ENCODE results near the gene MBTPS1.

Gene MBTPS1

DNA sequence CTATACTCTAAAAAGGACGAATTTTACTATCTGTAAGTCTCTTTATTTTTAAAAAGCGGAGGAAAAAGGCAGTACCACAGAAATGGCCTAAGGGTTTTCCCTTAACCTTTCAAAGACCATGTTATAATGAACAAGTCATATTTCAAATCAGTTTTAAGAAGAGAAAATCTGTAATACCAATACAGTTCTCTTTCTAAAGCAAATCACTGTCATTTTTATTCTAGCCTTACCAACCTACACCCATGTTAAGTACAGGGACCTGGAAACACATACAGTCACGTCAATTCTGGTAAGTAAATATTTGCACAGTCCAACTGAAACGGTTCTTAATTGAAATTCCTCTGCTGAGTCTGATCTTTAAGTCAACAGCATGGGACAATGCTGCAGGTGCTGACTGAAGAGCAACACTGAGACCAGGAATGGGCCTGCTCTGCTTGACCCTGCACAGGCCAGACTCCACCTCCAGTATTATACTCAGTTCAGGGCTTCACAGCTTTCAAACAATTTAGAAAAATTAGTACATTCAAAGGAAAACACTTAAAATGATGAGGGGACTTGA lies 20.2 kb downstream of the MBTPS1 start:
- DNase-seq: no peak

DNA sequence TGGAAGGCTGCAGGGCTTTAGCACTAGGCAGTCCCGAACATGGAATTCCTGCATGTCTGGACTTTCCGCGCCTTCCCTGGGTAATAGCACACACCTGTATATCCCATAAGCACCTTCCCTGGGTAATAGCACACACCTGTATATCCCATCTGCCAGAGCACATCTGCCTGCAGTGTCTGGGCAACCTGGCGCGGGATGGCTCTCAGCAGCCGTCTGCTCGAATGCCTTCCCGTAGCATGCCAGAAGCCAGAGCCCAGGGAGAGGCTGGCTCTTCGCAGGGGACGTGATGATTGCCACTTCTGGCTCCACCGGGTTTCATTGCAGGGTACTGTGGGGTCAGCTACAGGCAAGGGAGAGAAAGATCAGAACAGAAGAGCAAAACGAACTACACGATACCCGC lies 21.3 kb downstream of the MBTPS1 start:
- no peak for DNase-seq

DNA sequence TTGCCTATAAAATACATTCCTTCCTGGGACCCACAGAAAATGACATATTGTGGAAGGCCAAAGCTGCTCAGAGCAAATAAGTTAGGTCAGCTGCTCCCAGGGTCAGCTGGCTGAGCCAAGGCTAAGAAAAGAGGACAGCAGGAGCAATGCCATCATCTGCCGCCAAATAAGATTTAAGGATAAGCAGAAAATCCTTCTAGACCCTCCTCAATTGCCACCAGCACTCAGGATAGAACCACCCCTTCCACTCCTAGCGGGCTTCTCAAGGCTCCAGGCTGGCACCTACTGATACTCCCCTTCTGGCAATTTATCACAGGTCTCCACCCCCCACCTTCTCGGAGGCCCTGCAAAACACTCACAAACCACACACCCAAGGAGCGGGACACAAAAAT lies 22.9 kb downstream of the MBTPS1 start:
- DNase-seq: no peak

DNA sequence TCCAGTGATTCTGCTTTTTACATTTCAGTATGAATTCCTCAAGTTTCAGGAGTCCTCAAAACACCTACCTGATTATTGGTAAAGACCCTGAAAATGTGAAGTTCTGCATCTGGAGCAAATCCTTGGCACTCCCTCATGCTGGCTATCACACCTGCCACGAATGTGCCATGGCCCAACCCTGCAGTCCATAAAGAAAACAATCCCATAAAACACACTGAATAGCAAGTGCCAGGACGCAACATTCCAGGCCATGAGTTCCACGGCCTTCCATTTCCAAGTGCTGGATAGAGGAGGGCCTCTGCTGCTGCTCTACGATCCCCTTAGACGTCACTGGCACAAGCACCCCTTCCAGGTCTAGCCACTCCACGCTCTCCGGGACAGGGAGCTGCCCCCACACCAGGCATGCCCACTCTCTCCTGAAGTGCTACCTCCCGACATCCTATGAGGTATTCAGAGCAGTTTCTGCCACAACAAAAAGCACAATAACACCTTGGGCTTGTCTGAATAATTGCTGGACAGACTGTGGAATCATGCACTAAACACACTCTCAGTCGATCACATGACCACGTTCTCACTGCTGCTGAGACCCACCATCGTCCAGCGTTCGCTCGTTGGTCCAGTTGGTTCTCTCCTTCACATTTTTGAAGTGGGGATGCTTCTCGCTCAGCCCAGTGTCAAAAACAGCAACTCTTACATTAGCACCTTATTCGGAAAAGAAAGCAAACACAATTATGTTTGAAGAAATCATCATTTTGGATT lies 23.4 kb downstream of the MBTPS1 start:
- no peak for DNase-seq

DNA sequence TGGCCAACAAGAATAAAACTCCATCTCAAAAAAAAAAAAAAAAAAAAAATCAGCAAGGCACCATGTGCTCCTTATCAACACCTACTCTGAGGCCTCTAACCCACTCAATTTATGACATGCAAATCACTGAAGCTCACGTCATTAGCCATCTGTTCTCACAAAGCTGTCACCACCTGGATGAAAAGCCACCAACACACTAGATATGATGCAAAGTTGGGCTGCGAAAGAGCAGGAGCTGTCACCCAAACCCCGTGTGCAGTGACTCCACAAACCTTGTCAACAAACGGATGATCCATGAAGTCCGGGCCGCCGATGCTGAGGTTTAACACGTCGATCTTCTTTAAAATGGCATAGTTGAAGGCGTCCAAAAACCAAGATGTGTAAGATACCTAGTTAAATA lies 25.3 kb downstream of the MBTPS1 start:
- no peak for DNase-seq

DNA sequence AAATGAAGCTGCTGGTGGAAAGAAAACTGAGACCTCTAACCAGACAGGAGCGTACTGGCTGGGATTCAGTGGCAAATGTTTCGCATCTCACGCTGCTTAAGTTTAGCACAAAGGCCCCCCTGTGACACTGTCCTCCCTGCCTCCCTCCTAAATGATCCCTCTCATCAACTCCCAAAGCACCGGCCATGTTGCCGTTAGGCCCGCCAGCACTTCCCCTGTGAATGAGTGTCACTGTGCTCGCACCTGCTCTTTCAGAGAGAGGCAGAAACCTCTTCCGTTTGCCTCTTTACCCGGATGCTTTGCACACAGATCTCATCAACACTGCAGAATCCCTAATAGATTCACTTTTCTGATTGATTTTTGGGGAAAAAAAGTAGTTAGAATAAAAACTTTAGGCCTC lies 26.5 kb downstream of the MBTPS1 start:
- DNase-seq: no peak

DNA sequence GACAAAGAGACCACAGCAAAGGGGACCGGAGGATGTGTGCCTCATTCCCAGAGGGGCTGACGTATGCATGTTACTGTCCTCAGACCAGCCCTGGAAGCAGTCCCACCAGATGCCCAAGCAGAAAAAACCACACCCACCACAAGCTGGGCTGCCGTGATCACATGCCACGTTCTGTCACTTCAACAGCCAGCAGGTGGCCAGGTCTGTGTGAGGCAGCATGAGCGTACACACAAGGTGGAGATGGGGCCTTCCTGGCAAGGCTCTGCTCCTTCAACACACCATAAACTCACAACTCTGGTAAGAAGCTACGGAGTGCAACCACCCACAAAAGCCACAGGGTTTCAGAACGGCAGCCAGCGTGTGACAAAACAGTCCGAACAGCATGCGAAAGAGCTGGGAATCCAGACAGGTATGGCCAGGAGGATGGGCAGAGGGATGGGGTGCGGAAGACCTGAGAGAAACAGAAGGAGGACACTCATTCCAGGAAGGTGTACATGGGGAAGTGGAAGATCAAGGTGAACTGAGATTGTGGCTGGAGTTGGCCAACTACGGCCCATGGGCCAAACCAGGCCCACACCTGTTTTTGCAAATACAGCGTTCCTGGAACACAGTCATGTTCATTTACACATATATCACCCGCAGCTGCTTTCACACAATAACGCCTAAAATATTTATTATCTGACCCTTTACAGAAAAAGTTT lies 27.9 kb downstream of the MBTPS1 start:
- DNase-seq: no peak

DNA sequence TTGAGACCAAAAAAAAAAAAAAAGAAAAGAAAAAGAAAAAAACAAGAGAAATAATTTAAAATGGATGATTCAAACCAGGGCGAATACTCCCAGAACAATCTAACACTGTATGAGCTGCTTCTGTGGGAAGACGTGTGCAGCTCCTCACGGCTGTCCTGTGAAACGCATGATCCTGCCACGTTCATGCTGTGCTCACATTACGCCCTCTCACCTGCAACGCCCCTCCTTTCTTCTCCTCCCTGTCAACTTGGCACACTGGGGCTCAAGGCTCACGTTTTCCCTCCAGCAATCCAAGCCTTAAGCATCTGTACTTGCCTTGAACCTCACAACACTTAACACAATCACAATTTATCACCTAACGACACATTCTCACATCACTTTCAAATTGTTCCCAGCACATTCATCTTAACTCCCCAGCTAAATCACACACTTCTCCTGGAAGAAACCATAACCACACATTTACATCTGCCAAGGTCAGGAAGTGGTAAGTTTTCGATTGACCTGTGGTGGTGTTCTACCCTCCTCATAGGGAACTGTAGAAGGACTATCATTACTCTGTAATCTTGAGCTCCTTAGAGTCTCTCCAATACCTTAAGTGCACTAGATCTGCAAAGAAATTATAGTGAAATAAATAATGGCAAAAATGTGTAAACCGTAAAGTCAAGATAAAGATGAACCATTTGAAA lies 29.1 kb downstream of the MBTPS1 start:
- peak; percentile 19 to 43 for DNase-seq

DNA sequence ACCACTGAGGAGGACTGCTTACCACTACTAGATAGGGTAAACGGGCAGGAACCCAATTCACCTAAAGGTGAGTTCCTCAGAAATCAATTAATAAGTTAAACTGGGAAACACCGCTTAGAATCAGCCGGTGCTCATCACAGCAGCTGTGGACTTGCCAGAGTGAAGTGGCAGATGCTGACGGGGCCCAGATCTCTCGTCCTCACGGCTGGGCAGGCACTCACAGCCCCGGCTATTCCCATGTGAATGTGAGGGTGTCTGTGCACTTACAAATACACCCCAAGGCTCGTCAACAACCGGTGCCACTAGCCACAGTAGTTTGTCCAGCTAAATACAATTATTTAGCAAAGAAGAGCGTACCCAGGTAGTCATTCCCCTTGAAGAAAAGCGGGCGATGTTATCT lies 29.7 kb downstream of the MBTPS1 start:
- DNase-seq: no peak

DNA sequence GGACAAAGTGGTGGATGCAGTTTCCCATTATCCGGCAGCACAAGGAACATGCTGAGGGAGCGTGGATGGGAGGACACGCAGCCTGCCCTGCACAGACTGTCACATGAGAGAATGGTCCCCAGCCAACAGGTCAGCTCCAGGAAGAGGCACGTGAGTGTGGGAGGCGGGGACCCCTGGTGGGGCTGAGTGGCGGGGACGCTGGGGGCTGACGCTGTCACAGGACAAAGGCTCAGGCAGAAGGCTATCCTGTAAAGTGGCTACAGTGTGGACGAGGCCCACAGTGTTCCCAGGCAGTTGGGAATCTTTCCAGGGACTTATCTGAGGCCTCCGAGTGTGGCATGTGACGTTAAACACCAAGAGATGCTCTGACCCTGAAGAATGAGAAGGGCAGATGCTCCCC lies 30.4 kb downstream of the MBTPS1 start:
- no peak for DNase-seq

DNA sequence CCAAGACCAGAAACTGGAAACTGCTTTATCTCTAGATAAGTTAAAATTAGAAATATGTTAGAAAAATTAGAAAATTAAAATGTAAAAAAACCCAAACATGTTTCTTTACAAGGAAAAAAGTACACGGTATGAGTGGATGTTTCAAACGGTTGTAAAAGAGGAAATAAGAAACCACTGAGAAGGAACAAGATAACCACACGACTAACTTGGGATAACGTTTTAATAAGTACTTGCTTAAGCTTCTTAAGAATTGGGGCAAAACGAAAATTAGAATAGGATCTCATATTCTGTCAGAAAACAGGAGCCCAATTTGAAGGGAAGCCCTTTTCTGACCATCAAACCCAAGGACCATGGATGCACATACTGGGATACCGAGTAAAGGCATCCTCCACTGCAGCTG lies 31.0 kb downstream of the MBTPS1 start:
- peak; percentile 72 to 84 for DNase-seq

DNA sequence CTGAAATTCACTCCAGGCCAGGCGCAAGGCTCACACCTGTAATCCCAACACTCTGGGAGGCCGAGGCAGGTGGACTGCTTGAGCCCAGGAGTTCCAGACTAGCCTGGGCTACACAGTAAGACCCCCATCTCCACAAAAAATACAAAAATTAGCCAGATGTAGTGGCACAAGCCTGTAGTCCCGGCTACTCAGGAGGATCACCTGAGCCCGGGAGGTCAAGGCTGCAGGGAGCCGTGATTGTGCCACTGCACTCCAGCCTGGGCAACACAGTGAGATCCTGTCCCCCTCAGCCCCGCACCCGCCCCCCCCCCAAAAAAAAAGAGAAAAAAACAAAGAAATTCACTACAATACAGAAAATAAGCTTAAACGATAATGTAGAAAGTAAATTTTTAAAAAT lies 31.5 kb downstream of the MBTPS1 start:
- DNase-seq: no peak

DNA sequence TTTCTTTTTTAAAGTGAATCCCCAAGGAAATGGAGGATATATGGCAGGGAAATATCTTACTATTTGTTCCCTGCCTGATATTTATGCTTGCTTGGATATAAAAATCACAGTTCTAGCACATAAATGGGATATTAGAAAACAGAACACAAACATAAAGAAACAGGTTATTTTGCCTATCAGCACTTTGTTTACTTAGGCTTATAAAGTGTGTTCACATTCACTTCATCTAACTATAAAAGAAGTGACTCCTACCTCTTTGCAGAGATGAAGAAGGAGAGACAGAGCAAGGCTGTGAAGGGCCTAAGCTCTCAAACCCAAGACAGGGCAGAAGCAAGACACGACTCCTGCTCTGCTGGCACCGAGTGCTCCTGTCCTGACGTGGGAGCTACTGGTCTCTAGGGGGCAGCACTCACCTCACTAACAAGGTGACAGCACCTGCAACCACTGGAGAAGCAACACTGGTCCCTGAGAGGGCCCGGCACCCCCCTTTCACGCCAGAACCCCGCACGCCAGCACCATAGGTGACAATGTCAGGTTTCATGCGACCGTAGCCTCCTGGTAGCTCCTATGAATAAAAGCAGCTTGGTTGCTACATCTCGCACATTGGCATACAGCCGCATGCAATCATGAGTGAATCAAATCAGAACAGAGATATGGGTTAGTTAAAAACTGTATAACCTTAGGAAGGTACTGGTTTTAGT lies 32.0 kb downstream of the MBTPS1 start:
- peak; percentile 49 to 51 for DNase-seq

DNA sequence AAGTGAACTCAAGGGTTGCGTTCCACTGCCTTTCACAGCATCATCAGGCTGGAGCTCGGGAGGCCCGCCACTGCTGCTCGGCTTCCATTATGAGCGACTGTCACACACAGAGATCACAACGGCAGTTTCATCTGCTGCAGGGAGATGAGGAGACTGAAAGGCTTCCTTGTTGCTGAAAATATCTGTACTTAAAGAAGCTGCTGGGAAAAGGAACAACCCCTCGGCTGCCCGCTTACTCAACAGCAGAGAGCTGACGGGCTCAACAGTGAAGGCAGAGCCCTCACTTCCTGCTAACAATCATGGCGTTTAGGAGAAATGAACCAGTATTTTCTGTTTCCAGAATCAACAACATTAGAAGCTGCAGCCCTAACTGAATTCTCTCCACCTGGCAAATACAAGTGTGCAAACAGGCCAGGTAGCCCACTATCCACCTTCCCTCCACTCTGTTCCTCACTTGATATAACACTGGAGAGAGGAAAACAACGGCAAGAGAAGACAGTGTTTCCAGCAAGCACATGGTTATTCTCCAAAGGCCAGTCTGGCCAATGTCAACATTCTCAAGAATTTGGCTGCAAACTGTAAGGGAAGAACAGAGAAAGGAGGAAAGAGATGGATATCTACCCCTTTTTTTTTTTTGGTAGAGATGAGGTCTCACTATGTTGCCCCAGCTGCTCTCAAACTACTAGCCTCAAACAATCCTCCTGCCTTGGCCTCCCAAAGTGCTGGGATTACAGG lies 33.7 kb downstream of the MBTPS1 start:
- no peak for DNase-seq

DNA sequence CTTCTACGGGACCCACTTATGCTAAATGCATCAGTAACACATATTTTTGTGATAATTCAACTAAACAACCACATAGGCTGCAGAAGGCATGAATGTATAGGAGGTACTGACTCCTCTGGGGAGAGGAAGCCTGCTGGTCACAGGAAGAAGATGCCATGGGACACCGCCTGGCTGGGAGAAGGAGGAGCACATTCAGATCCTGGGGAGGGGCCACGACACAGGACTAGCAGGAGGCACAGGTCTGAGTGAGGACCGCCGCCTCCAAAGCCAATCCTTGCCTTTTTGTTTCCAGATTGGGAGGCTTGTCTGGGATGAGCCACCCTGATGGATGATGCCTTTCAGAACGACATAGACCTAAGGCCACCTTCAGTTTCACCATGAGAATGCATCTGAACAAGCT lies 34.6 kb downstream of the MBTPS1 start:
- no peak for DNase-seq

DNA sequence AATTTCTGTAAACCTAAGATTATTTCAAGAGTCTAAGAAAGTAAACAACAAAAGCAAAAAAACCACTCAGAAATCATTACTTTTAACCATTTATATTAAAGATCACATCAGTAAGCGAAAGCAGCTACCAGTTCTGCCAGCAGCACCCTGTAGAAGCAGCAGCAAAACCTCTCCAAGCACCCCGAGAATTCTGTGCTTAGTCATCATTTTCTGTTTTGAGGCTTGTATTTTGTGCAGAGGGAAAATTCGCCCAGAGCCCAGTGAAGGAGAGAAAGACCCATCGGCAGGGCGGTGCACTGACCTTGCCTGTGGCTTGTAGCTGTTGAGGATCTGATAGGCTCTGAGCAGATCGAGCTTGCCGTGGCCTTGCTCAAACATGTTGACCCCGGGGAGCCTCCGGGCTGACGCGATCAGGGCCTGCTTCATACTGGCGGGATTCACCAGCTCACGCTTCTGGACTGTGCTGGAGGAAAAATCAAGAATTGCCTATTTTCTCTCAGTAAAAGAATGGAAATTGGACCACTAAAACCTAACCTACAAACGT lies 35.2 kb downstream of the MBTPS1 start:
- no peak for DNase-seq

DNA sequence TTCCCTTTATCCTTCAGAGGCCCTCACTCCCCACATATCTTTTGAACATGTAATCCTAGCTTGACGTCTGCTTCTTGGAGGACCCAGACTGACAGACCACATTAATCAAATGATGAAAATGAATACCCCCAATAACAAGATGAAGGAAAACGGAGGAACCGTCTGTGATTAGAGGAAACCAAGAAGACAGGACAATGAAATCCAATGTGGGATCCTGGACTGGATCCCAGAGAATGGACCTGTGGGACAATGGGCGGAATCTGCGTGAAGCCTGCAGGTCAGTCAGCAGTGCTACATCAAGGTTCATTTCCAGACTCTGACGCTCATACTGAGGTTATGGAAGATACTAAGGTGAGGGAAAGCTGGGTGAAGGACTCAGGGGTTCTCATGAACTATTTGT lies 35.9 kb downstream of the MBTPS1 start:
- DNase-seq: no peak

DNA sequence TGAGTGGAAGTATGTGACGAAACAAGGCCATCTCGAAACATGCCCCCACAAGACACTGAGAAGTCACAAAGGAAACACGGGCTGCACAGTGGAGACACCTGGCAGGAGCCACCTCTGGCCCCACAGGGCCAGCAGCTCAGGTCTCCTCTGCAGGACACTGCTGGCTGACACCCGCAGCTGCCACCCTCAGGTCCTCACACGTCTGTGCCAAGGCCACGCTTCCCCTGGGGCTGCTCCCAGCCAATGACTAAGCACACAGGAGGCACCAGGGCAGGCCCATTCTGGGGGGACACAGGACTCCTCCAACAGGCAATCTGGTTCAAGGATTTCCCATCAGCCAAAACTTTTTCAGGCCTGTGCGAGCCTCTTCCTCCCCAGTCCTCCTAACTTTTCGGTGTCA lies 36.4 kb downstream of the MBTPS1 start:
- no peak for DNase-seq

DNA sequence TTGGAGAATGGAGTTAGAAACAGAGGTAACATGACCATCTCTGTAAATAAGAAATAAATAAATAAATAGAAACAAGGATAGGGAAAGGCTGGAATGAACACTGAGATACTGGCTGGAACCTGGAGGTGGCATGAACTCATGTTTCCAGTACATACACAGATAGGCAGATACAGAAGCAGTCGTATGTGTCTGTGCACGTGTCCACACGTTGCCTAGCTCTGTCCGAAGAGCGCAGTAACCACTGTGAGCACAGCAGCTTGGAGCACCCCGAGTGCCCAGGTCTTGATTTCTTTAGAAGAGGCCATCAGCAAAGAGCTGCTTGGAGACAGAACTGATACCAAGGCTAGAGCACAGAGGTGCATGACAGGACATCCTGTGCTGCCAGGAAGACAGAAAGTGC lies 37.1 kb downstream of the MBTPS1 start:
- DNase-seq: no peak

DNA sequence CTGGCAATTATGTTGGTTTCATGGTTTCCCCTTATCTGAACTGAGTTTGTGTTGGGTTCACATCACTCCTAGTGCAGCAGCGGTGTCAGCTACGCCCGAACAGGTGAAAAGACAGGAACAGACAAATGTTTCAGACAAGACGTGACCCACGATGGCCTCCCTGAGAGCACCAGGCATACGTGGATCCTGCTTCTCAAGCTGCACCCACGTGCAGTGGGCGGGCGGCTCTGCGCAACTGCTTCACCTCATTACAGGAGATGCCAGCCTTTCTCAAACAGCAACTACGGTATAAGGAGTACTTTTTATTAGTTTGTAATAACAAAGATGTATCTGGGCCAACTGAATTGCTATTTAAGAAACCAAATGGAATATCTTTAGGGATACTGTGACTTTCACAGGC lies 41.4 kb downstream of the MBTPS1 start:
- no peak for DNase-seq

DNA sequence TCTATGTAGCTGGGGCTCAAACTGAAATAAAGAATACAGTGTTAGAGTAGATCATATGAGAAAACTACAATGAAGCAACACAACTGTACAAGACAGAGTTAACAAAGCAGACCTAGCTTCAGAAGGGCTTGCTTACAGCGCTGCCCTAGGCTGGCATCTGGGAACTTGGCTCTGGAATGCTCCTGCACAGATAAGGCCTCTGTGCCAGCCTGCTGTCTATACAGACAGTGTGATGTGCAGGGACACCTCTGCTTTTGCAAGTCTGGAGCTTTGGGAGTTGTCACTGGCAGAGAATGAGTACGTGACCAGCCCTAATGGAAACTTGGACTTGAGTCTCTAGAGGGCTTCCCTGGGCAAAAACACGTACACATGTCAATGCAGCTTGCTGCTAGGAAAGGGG lies 42.0 kb downstream of the MBTPS1 start:
- no peak for DNase-seq

DNA sequence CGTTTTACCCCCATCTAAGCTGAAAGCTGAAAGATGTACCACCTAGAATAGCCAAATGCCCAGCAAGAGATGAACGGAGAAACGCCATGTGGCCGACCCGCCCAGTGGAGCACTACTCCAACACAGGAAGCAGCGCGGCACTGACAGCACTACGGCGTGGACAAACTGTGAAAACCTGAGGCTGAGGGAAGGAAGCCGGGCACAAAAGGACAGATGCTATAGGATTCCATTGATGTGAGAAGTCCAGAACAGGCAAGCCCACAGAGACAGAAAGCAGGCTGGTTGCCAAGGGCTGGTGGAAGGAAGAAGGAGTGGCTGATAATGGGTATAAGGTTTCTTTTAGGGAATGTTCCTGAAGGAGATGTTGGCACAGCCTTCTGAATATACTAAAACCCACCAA lies 44.7 kb downstream of the MBTPS1 start:
- no peak for DNase-seq

All from AML-193 (cell line).